GM10248 (cell line): ENCODE data around the gene TOR1AIP1.
A peak's percentile ranks its signal among the peaks of the same experiment; 100 is the strongest.

Source experiments
- CTCF ChIA-PET: fragments of 300-600 bp; sonication (Branson Sonifier 250); formaldehyde crosslinking; extraction: SDS; loops from one replicate; lab custom pipeline; 2021; ENCODE audit warnings: antibody characterized with exemption; lab: Yijun Ruan, JAX
- POLR2A ChIA-PET: fragments of 350-650 bp; sonication (Branson Sonifier 250); formaldehyde crosslinking; extraction: SDS; loops from one replicate; lab custom pipeline; 2020; ENCODE audit warnings: antibody characterized with exemption; lab: Yijun Ruan, JAX
- DNase-seq: peaks from one replicate; pipeline ENCODE4 v3.0.0; 2012; ENCODE audit errors: extremely low spot score
- TF ChIP-seq, protein P1 (sequence below): IDR thresholded peaks from 2 replicates; pipeline ENCODE4 v1.5.1; 2012; ENCODE audit warnings: mild to moderate bottlenecking, low read depth; ENCODE audit errors: extremely low read depth, missing control alignments, control extremely low read depth

Gene TOR1AIP1

DNA sequence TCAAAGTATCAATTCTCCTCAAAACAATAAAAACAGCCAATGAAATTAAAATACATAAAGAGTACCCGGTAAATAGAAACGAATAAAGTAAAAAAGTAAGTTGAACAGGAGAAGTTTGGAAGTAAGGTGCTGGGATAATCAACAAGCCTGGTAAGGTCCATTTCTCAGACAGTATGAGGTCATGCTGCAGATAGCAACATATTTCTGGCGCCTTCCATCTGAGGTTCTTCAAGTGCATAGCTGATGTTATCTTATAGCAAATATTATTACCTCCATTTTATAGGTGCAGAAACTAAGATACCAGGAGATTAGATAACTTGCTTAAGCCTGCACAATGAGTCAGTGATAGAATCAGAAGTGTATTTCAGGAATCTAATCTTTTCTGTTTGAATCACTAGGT is 48.8 kb downstream of the TOR1AIP1 start:
- ChIA-PET POLR2A (no interaction called here), CTCF (interaction anchor here (1.7 to 1.9 kb wide), 3 partner anchors 10 to 13 kb away, joined by 4 to 8 read pairs (median 5); no protein-coding TSS in a partner anchor)
- no peak for DNase-seq
- TF ChIP-seq, protein P1, sequence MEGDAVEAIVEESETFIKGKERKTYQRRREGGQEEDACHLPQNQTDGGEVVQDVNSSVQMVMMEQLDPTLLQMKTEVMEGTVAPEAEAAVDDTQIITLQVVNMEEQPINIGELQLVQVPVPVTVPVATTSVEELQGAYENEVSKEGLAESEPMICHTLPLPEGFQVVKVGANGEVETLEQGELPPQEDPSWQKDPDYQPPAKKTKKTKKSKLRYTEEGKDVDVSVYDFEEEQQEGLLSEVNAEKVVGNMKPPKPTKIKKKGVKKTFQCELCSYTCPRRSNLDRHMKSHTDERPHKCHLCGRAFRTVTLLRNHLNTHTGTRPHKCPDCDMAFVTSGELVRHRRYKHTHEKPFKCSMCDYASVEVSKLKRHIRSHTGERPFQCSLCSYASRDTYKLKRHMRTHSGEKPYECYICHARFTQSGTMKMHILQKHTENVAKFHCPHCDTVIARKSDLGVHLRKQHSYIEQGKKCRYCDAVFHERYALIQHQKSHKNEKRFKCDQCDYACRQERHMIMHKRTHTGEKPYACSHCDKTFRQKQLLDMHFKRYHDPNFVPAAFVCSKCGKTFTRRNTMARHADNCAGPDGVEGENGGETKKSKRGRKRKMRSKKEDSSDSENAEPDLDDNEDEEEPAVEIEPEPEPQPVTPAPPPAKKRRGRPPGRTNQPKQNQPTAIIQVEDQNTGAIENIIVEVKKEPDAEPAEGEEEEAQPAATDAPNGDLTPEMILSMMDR, result no peak

DNA sequence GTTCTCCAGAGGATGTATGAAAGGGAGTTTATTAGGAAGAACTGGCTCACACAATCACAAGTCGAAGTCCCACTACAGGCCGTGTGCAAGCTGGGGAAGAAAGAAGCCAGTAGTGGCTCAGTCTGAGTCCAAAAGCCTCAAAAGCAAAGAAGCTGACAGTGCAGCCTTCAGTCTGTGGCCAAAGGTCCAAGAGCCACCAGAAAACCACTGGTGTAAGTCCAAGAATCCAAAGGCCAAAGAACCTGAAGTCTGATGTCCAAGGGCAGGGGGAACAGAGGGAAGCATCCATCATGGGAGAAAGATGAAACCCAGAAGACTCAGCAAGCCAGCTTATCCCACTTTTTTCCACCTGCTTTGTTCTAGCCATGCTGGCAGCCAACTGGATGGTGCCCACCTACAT is 51.1 kb downstream of the TOR1AIP1 start:
- TF ChIP-seq, protein P1, result no peak
- POLR2A ChIA-PET, result no interaction called here

DNA sequence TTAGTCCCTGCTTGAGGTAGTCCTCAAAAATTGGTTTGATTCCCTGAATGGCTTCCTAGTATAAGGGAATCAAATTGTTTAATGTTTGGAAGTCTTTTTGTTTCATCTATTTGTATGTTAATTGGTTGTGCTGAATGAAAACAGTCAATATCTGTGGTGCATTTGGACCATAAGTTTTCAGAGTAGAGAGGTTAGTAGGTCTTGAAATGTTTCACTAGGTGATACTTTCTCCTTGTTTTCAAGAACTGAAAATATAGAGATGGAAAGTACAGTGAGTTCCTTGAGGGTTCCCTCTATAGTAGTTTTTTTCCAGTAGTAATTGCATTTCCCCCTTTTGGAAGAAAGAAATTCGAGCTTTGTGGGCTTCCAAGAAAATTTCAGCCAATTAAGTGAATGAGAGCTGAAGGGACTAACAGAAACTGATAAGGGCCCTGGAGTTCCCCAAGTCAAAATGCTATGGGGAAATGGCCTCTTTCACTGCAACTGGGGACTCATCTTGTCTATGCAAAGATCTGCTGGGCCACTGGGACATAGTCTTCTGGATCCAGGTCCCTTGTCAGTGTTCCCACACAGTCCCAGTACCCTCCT is 53.9 kb downstream of the TOR1AIP1 start:
- ChIA-PET CTCF (interaction anchor here (1.4 to 3.0 kb wide), 2 partner anchors 12 to 14 kb away, joined by 3 to 8 read pairs; no protein-coding TSS in a partner anchor), POLR2A (no interaction called here)
- TF ChIP-seq, protein P1, result no peak
- peak; percentile 22 for DNase-seq

More for the DNA sequence above, 51.1 kb downstream of the TOR1AIP1 start:
- CTCF ChIA-PET, result interaction anchor here (1.5 to 3.0 kb wide), 3 partner anchors 9 to 21 kb away, joined by 3 to 15 read pairs (median 5); partner anchors contain the start of gene CEP350
- DNase-seq, result no peak

DNA sequence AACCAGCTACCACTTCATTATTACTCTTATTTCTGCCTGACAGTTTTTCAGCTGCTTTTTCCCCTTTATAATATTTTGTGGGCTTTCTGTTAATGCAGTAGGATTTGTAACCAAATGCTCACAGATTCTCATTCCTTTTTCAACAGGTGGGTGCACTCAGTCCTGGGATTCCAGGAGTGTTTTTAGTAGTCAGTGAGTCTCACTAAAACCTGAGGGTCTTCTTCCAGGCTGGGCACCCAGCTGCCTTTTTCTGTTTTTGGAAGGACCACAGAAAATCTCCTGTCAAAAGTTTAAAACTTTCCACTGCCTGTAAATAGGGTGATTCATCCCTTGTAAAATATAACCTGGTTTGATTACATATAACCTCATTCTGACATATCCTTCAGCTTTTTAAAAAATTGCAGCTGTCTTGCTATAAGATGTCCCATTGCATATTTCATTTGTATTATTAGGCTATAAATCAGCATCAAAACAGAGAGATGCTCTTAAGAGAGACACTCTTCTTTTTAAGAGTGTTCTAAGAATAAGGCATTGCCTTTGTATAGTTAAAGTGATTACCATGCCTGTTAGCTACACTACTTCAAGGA is 55.7 kb downstream of the TOR1AIP1 start:
- POLR2A ChIA-PET, result no interaction called here

DNA sequence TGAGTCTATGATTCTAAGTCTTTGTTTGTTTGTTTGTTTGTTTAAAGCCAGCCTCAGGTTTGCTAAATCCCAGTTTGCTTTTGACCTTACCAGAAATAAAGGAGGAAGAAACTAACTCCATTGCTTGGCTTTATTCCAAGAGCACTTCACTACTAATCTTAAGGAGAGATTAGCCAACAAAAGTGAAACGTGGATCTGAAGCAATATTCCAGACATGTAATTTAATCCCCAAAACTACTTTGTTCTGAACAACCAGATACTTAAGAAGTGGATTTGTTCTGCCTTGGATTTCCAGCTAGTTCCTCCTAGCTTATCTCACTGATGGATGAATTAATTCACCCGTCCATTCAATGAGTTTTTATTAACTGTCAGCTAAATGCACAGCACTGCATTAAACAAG is 56.7 kb downstream of the TOR1AIP1 start:
- TF ChIP-seq, protein P1, result no peak
- DNase-seq, result no peak
- ChIA-PET CTCF (interaction anchor here (1.0 to 3.0 kb wide), 6 partner anchors 9 to 124 kb away, joined by 3 to 8 read pairs (median 4); no protein-coding TSS in a partner anchor), POLR2A (no interaction called here)

More for the DNA sequence above, 55.7 kb downstream of the TOR1AIP1 start:
- CTCF ChIA-PET, result interaction anchor here (0.8 to 3.0 kb wide), 10 partner anchors 8 to 241 kb away, joined by 3 to 8 read pairs (median 4); no protein-coding TSS in a partner anchor
- no peak for DNase-seq
- TF ChIP-seq, protein P1, result no peak

DNA sequence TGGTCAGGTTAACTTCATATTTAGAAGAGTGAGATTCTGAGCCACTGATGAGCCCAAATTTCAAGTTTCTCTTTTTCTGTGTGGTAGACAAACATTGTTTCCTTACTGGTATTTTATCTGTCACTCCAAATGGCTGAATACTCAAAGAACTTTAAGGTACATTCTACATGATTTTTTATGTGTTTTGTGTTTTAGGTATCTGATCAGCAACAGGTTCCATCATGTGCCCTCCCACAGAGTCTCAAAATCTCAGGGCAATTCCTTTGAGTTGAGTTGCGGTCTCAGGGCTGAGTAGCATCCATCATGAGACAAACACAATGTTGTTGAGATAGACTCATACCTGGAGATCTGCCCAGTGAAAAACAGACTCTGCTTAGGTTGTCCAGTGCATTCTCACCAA is 57.9 kb downstream of the TOR1AIP1 start:
- POLR2A ChIA-PET, result no interaction called here
- DNase-seq, result no peak
- TF ChIP-seq, protein P1, result no peak
- CTCF ChIA-PET, result interaction anchor here (0.7 to 1.3 kb wide), 3 partner anchors 9 to 14 kb away, joined by 3 to 4 read pairs (median 3); no protein-coding TSS in a partner anchor
